VCaP (cell line): ENCODE results near the gene UPF2.
"Not testable (repeated sequence)": the region's sequence is repeated elsewhere in the genome, so short reads cannot be mapped to it uniquely, and the experiment has no call there.

ENCODE experiments used
- H3K27ac ChIP-seq: fragments of 450-650 bp; 2 replicates; pipeline ENCODE4 v1.5.1; 2017
- TF ChIP-seq, protein P1 (sequence below): fragments of 450-650 bp; conservative IDR thresholded peaks from 2 replicates; pipeline ENCODE4 v1.5.1; 2017; ENCODE audit warnings: mild to moderate bottlenecking, moderate library complexity

Gene UPF2

DNA sequence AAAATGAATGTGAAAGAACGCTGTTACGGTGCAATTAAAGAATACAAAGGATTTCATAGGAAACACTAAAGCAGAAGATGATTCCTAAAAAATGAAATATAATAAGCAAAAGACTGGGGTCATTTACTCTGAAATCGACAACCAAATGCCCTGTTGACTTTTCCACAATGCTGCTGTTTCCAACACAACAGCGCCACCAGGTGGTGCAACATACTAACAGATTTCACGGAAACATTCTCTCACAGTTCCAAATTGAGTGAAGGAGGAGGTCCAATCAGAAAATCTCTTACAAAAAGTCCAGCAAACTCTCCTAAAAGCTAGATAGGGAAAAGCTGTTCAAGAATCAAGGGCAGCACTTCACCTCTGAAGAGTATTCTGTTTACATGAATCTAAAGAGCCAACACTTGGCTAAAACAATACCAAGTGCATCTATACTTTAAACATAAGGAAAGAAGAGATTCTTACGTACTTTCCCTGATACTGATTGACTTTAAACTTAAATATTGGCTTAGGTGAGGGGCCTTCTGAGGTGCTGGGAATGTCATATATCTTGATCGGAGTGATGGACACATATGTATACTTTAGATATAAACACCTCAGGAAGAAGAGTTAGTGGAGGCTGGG, 55.9 kb downstream of the UPF2 start:
- H3K27ac ChIP-seq = peak overlapping the region; percentile 85
- TF ChIP-seq, protein P1, sequence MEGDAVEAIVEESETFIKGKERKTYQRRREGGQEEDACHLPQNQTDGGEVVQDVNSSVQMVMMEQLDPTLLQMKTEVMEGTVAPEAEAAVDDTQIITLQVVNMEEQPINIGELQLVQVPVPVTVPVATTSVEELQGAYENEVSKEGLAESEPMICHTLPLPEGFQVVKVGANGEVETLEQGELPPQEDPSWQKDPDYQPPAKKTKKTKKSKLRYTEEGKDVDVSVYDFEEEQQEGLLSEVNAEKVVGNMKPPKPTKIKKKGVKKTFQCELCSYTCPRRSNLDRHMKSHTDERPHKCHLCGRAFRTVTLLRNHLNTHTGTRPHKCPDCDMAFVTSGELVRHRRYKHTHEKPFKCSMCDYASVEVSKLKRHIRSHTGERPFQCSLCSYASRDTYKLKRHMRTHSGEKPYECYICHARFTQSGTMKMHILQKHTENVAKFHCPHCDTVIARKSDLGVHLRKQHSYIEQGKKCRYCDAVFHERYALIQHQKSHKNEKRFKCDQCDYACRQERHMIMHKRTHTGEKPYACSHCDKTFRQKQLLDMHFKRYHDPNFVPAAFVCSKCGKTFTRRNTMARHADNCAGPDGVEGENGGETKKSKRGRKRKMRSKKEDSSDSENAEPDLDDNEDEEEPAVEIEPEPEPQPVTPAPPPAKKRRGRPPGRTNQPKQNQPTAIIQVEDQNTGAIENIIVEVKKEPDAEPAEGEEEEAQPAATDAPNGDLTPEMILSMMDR = peak; percentile 89

DNA sequence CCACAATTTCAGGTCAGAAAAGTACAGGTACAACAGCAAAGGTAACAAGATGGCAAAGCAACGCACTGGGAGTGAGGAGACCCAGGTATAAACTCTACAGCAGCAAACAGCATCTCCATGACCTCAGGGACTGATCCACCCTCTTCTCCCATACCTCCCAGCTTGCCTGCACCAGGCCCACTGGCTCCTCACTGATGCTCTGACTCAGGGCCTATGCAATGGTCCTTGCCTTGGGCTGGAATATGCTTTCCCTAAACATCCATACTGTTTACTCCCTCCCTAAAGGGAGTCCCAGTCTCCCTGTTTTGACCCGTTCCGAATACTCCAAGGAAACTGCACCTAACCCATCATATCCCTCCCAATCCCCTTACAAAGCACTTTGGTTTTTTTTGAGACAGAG, 60.4 kb downstream of the UPF2 start:
- TF ChIP-seq, protein P1 = no peak
- no peak overlapping the region for H3K27ac ChIP-seq

DNA sequence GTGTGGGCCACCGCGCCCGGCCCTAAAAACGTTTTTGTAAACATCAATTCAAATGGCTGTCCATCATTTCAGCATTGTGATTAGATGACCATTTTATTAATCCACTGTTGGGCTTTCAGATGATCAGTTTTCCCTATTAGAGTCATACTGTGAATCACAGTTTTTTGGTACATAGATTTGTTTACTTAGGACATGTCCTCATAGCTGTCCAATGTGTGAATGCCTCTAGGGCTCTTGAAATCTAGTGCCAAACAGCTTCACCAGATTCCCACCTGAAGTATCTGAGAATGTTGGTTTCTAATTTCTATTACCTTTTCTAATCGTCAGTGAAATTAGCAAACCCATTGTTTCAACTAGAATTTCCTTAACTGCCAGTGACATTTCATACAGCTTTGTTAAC, 66.8 kb downstream of the UPF2 start:
- TF ChIP-seq, protein P1 = no peak
- H3K27ac ChIP-seq = no peak overlapping the region

DNA sequence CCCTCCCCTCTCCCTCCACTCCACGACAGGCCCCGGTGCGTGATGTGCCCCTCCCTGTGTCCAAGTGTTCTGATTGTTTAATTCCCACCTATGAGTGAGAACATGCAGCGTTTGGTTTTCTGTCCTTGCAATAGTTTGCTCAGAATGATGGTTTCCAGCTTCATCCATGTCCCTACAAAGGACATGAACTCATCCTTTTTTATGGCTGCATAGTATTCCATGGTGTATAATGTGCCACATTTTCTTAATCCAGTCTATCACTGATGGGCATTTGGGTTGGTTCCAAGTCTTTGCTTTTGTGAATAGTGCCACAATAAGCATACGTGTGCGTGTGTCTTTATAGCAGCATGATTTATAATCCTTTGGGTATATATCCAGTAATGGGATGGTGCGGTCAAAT, 70.1 kb downstream of the UPF2 start:
- H3K27ac ChIP-seq = not testable (repeated sequence)

DNA sequence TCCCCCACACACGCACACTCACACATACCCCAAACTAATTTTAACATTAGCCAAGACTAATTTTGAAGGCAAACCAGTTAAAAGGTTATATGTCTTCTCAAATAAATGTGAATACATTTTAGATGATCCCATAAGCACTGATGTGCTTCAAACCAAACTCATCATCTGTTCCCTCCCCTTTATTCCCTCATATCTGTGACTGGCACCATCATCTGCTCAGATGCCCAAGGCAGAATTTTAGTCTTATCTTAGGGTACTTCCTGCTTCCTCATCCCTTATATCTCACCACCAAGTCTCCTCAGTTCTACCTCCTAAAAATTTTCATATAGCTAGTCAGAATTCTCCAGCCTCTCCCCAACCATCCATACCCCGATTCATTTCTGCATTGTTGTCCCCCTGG, 80.4 kb downstream of the UPF2 start:
- no peak overlapping the region for H3K27ac ChIP-seq
- TF ChIP-seq, protein P1 = no peak

DNA sequence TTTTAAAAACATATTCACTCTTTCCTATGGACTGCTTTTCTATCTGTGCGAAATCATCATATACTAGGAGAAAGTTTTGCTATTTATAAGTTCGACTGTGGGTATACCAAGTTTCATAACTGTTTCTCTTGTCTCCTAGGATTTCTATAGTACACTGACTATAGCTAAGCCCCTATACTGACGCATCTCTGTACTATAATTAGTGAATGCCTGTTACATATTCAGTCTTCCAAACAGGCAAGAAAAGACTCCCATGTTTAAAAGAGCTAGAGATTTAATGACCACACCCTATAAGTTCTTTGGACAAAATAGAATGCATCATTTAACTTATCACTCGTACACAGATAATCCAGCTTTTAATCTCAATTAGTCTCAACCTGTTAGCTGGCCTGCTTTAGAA, 80.8 kb downstream of the UPF2 start:
- H3K27ac ChIP-seq = no peak overlapping the region
- TF ChIP-seq, protein P1 = no peak

DNA sequence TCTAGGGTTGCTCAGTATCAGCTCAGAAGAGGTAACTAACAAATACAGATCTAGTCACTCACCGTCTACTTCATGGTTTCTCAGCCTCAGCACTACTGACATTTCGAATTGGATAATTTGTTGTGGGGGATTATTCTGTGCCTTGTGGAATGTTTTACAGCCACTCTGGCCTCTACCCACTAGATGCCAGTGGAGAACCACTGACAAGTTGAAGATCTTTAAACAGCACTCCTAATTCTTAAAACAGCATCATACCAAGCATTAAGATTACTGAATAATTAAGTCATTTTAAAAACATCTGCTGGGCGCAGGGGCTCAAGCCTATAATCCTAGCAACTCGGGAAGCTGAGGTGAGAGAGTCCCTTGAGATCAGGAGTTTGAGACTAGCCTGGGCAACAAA, 82.6 kb downstream of the UPF2 start:
- TF ChIP-seq, protein P1 = no peak
- H3K27ac ChIP-seq = no peak overlapping the region

DNA sequence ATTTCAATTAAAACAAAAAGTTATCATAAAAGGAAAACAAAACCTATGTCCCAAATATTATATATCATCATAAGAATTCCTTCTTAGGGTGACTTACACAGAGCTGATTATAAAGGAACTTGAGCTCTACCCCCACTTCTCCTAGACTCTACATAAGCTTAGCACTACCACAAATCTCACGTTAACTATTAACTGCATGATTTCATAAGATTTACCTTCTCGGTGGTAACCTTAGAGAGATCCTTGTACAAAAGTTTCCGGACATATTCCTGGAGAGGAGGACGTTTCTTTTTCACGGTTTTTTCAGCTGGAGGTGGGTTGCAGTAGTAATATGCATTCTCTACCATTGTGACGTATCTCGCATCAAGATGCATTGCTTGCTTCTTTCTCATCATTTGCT, 83.7 kb downstream of the UPF2 start:
- no peak overlapping the region for H3K27ac ChIP-seq
- TF ChIP-seq, protein P1 = no peak
